Dermis blood vessel endothelial cell (primary cell): ENCODE measurements around the gene NFIX. TPM values are rescaled to one million over a fixed set of nuclear protein-coding genes. Genes with fewer than 3 reads are reported as not detected.
A peak's percentile ranks its signal among the peaks of the same experiment; 100 is the strongest.

ENCODE experiments used
- DNase-seq: peaks from one replicate; pipeline ENCODE4 v3.0.0; 2010
- total RNA-seq: library from RNA; depleted of rRNA; stranded (reverse); fragments of >200 nt; gene quantifications from 2 replicates; pipeline ENCODE4 v1.2.3, GENCODE V29; 2014

Gene NFIX
- total RNA-seq, 1 donor from 2014 or later, result 12.6 TPM

DNA sequence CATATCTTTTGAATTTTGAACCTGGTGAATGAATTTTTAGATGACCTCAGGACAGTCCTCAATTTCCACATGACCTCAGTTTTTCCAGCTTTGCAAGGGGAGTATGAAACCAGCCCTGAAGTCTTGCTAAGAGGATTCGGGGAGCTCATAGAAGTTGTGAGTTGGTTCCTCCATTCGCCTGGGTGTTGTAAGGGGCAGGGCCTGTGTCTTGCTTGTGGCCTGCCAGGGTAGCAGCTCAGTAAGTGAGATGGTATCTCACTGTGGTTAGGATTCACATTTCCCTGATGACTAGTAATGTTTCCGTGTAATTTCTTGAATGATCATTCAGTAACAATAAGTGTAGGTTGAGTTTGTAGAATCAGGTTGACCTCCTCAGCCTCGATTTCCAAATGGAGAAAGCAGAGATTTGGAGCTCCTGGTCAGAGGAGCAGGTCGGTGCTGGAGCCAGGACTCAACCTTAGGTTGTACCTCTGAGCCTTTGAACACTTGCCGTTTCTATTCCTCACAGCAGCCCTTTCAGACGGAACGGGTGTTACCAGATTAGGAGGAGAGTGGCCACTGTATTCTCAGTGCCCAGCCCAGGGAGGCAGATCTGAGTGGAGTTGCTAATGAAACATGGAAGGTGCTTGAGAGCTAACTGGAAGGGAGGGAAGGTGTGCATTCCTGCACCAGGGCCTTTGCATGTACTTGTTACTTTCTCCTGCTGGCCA lies 137.4 kb downstream of the NFIX start:
- peak; percentile 19 for DNase-seq

DNA sequence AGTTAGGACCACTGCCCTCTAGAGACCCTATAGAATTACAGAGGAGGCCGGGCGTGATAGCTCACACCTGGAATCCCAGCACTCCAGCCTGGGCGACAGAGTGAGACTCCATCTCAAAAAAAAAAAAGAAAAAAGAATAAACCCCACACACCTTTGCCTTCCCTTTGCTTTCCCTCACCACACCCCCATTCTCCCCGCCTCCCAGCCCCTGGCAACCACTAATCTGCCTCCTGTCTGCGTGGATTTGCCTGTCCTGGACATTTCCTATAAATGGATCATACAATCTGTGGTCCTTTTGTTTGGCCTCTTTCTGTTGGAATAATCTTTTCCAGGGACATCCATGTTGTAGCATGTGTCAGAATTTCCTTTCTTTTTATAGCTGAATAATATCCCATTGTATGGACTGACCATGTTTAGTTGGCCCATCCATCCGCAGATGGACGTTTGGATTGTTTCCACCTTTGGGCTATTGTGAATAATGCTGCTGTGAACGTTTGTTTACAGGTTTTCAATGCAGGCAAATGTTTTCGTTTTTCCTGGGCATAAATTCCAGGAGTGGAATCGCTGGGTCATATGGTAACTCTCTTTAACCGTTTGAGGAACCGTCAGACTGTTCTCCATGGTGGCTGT lies 138.1 kb downstream of the NFIX start:
- DNase-seq, result peak; percentile 80

DNA sequence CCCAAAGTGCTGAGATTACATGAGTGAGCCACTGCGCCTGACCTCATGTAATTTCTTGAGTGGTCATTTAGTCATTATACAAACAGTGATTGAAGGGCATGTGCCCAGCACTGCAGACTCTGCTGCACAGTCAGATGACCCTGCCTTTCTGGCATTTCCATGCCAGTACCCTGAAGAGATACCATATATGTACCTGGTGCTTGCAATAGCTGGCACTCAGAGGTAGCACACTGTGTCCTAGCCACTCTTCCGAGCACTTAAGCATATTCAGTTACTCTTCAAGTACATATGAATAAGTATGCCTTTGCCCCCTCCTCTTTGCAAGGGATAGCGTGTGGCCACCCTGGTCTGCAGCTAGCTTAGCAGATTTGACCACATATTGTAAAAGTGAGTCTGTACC lies 139.4 kb downstream of the NFIX start:
- no peak for DNase-seq

DNA sequence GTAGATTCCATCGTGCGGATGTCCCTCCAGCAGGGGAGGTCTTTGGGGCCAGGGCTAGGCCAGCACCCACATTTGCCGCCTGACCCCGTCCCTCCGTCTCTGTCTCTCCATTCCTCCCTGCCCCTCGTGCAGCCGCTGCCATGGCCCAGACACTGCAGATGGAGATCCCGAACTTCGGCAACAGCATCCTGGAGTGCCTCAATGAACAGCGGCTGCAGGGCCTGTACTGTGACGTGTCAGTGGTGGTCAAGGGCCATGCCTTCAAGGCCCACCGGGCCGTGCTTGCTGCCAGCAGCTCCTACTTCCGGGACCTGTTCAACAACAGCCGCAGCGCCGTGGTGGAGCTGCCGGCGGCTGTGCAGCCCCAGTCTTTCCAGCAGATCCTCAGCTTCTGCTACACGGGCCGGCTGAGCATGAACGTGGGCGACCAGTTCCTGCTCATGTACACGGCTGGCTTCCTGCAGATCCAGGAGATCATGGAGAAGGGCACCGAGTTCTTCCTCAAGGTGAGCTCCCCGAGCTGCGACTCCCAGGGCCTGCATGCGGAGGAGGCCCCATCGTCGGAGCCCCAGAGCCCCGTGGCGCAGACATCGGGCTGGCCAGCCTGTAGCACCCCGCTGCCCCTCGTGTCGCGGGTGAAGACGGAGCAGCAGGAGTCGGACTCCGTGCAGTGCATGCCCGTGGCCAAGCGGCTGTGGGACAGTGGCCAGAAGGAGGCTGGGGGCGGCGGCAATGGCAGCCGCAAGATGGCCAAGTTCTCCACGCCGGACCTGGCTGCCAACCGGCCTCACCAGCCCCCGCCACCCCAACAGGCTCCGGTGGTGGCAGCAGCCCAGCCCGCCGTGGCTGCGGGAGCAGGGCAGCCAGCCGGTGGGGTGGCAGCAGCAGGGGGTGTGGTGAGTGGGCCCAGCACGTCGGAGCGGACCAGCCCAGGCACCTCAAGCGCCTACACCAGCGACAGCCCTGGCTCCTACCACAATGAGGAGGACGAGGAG lies 140.1 kb downstream of the NFIX start:
- no peak for DNase-seq

DNA sequence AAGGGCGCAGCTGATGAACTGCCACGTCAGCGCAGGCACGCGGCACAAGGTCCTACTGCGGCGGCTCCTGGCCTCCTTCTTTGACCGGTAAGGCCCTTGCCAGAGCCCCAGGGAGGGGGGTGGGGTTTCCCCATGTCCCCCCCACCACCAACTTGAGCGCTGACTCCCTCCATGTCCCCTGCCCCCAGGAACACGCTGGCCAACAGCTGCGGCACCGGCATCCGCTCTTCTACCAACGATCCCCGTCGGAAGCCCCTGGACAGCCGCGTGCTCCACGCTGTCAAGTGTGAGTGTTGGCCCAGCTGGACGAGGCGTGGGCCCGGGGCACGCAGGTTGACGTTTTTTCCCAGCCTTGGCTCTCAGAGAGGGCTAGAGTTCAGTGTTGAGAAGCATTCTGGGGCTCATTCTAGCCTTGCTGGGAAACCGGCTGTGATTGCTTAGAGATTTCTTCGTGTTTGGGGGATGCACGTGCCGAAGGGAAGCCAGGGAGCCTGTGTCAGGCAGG lies 142.1 kb downstream of the NFIX start:
- DNase-seq, result no peak

DNA sequence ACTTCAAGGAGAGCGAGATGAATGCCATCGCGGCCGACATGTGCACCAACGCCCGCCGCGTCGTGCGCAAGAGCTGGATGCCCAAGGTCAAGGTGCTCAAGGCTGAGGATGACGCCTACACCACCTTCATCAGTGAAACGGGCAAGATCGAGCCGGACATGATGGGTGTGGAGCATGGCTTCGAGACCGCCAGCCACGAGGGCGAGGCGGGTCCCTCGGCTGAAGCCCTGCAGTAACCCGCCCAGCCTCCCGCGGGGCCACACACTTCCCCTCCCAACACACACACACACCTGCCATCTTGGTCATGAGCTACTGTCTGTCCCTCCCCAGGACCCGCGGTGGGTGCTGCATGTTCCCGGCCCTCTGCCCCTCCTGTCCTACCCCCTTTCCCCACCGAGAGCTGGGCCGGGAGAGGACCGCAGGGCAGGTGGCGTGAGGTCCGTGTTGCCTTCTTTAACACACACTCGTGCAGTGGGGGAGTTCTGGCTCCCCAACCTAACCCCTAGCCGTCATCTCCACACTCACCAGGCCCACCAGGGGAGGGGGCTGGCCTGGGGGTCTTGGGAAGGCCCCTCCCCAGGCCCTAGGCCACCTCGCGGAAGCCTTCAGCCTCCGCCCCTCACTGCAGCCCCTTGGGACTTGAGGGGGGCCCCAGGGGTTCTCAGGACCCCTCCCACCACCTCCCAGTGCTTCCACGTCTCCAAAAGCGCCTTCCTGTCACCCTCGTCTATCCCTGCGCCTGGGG lies 143.1 kb downstream of the NFIX start:
- no peak for DNase-seq

DNA sequence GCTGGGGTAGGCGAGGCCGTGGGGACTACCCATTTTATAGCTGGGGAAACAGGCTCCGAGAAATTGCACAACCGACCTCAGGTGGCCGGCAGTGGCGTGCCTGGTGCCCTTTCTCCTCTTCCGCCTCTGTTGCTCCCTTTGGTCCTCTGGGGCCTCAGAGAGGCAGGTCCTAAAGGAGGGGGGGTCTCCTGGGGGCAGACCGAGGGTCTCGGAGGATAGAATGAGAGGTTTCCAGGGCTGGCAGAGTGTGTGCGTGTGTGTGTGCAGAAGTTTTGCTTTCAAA lies 143.6 kb downstream of the NFIX start:
- DNase-seq, result no peak

DNA sequence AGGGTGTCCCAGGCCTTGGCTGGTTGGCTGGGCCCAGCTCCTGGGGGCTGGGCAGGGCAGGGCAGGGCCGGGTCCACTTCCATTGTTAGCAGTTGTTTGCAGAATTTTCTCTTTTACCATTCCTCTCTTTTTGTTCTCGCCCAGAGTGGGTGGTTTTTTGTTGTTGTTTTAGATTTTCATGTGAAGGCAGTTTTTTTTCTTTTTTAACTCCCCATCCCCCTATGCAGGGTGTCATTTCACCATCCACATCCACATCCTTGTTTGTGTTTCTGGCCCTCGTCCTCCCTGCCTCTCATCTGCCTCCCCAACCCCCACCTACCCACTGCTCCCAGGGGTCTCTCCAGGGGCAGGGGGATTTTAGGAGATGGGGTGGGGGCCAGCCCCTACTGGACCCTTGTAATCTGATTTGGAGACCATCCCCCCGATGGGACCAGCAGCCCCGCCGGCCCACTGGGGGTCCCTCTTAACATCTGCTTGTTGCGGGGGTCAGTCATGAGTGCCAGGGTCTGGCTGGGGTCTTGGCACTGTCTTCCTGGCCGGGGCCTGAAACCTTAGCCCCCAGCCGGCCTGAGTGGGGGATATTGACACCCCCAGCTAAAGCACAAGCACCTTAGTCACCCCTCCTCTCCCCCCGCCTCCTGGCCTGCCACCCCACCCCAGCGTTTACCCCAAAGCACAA lies 144.5 kb downstream of the NFIX start:
- DNase-seq, result no peak

DNA sequence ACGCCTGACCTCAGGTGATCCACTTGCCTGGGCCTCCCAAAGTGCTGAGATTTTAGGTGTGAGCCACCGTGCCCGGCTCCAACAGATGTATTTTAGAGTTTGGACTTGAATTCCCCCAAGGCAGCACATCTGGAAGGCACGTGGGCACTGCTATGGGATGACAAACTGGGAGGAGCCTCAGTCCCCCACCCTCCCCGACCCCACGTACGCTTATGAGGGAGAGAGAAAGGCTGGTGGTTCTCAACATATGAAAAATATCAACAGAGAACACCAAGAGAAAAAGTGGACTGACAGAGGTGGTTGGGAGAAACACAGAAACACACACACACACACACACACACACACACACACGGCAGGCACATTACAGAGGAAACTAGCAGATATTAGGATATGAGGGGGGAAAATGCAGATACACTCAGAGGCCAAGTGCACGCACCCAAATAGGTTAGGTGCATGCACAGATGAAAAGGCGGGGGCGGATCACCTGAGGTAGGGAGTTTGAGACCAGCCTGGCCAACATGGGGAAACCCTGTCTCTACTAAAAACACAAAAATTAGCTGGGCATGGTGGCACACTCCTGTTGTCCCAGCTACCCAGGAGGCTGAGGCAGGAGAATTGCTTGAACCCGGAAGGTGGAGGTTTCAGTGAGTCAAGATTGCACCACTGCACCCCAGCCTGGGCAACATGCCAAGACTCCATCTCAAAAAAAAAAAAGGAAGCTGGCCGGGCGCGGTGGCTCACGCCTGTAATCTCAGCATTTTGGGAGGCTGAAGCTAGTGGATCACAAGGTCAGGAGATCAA lies 151.7 kb downstream of the NFIX start:
- peak; percentile 56 for DNase-seq

Other genes with a start within 250 kb of the NFIX start
- not detected in 2 replicates for gene BEST2, start 243.7 kb upstream of the NFIX start, total RNA-seq
- gene HOOK2, start 219.9 kb upstream of the NFIX start, total RNA-seq, result 12.1 and 14.8 TPM in 2 replicates
- 61.1 and 151 TPM in 2 replicates for gene JUNB, start 204.0 kb upstream of the NFIX start, total RNA-seq
- gene PRDX2, start 193.7 kb upstream of the NFIX start, total RNA-seq, result 214 and 278 TPM in 2 replicates
- gene THSD8, start 193.4 kb upstream of the NFIX start, total RNA-seq, result 0.23 TPM in 1 of 2 replicates, not detected in the other
- gene RNASEH2A, start 188.9 kb upstream of the NFIX start, total RNA-seq, result 19.6 and 45.6 TPM in 2 replicates
- gene RTBDN, start 160.9 kb upstream of the NFIX start, total RNA-seq, result not detected in 2 replicates
- gene MAST1, start 157.0 kb upstream of the NFIX start, total RNA-seq, result 0.17 and 0.51 TPM in 2 replicates
- 23.3 and 31.3 TPM in 2 replicates for gene DNASE2, start 114.0 kb upstream of the NFIX start, total RNA-seq
- 0.17 TPM in 1 of 2 replicates, not detected in the other for gene KLF1, start 108.3 kb upstream of the NFIX start, total RNA-seq
- 31.5 and 42.4 TPM in 2 replicates for gene GCDH, start 104.3 kb upstream of the NFIX start, total RNA-seq
- gene SYCE2, start 76.2 kb upstream of the NFIX start, total RNA-seq, result 0.17 and 0.33 TPM in 2 replicates
- gene FARSA, start 61.8 kb upstream of the NFIX start, total RNA-seq, result 47.5 and 83.9 TPM in 2 replicates
- 1,244 and 1,415 TPM in 2 replicates for gene CALR, start 56.9 kb upstream of the NFIX start, total RNA-seq
- gene RAD23A, start 49.6 kb upstream of the NFIX start, total RNA-seq, result 52.9 and 98.1 TPM in 2 replicates
- gene GADD45GIP1, start 38.3 kb upstream of the NFIX start, total RNA-seq, result 19.5 and 20.6 TPM in 2 replicates
- 0.09 and 0.17 TPM in 2 replicates for gene DAND5, start 25.9 kb upstream of the NFIX start, total RNA-seq
- gene LYL1, start 107.4 kb downstream of the NFIX start, total RNA-seq, result 51.8 and 55.0 TPM in 2 replicates
- gene TRMT1, start 121.3 kb downstream of the NFIX start, total RNA-seq, result 44.7 and 47.0 TPM in 2 replicates
- gene NACC1, start 122.8 kb downstream of the NFIX start, total RNA-seq, result 35.9 and 136 TPM in 2 replicates
- 69.9 and 84.6 TPM in 2 replicates for gene STX10, start 154.9 kb downstream of the NFIX start, total RNA-seq
- 25.5 and 30.8 TPM in 2 replicates for gene IER2, start 154.9 kb downstream of the NFIX start, total RNA-seq